ENCODE data around the gene SPAG17.

DNA sequence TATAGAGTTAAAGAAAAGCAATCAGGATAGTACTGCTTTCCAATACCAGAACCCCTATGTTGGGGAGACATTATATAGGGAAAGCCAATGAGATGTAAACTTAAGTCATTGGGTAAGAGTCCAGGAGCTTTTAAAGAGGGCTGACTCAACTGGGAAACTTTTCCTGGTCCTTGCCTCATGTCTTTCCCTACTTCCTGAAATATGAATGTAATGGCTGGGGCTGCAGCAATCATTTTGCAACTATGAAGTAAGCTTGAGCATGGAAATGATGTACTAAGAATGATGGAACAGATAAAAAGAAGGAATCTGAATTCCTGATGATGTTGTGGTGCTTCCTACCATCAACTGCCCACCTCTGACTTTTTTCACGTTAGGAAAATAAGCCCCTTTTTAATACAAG, 199.8 kb downstream of the SPAG17 start:
- no peak for TF ChIP-seq ARNT (IDR thresholded peaks at IDR 0.05)
- TF ChIP-seq, protein P1, sequence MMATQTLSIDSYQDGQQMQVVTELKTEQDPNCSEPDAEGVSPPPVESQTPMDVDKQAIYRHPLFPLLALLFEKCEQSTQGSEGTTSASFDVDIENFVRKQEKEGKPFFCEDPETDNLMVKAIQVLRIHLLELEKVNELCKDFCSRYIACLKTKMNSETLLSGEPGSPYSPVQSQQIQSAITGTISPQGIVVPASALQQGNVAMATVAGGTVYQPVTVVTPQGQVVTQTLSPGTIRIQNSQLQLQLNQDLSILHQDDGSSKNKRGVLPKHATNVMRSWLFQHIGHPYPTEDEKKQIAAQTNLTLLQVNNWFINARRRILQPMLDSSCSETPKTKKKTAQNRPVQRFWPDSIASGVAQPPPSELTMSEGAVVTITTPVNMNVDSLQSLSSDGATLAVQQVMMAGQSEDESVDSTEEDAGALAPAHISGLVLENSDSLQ (IDR thresholded peaks at IDR 0.05): no peak
